GM13976 (cell line): ENCODE results near the gene TOR4A.
"Not testable (repeated sequence)": the region's sequence is repeated elsewhere in the genome, so short reads cannot be mapped to it uniquely, and the experiment has no call there.

Experiments used
- DNase-seq: peaks from one replicate; pipeline ENCODE4 v3.0.0; 2012; ENCODE audit warnings: low spot score
- CTCF ChIP-seq: IDR thresholded peaks from 2 replicates; pipeline ENCODE4 v1.5.1; 2012; ENCODE audit warnings: borderline replicate concordance, mild to moderate bottlenecking; ENCODE audit not compliant: insufficient read depth; ENCODE audit errors: extremely low read depth, missing control alignments, control extremely low read depth
- in situ Hi-C: fragments of 300-500 bp; cut with MboI; formaldehyde crosslinking; loops from one replicate; pipeline ENCODE4 v1.12.0; 2022; ENCODE audit warnings: low sequenced_read_pairs, mixed read lengths, inconsistent platforms; ENCODE audit not compliant: unreplicated experiment

TOR4A gene

GRCh38 chr9:137255448-137256114 lies 21.9 kb upstream of the TOR4A start:
- in situ Hi-C loops, result no loop called here
- TF ChIP-seq CTCF, result no peak
- no peak for DNase-seq

DNA sequence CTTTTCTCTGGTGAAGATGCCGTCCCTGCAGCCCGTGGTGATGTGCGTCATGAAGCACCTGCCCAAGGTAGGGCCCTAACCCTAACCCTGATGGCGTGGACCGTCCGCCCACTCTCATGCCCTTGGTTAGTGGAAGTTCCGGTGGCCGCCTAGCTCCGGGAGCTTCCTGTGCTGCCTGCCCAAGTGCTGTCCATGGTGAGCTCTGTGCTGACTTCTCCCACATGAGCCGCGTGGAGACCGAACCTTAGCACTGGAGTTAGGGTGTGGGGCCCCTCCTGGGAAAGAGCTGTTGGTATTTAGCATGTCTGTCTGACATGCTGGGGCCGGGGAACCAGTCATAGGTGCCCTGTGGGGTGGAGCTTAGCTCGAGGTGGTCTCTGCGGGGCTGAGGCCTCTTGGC lies 21.2 kb upstream of the TOR4A start:
- TF ChIP-seq CTCF, result no peak
- in situ Hi-C loops, result no loop called here
- no peak for DNase-seq

- in situ Hi-C loops, result no loop called here
- no peak for TF ChIP-seq CTCF
- no peak for DNase-seq
These were observed 20.7 kb upstream of the TOR4A start for GRCh38 chr9:137256856-137257255.

DNA sequence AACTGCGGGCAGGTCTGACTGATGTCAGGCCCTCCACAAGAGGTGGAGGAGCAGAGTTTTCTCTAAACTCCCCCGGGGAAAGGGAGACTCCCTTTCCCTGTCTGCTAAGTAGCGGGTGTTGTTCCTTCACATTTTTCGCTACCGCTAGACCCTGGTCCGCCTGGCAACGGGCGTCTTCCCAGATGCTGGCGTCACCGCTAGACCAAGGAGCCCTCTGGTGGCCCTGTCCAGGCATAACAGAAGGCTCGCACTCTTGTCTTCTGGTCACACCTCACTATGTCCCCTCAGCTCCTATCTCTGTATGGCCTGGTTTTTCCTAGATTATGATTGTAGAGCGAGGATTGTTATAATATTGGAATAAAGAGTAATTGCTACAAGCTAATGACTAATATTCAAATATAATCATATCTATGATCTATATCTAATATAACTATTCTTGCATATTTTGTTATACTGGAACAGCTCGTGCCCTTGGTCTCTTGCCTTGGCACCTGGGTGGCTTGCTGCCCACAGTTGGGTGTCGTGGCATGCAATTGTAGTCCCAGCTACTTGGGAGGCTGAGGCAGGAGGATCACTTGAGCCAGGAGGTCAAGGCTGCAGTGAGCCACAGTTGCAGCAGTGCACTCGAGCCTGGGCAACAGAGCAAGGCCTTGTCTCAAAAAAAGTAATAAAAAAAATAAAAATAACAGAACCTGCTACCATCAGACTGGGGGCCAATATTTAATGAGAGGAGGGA lies 15.2 kb upstream of the TOR4A start:
- in situ Hi-C loops, DNase-seq: not testable (repeated sequence)

- in situ Hi-C loops, result no loop called here
- no peak for TF ChIP-seq CTCF
- DNase-seq, result no peak
These were observed 14.6 kb upstream of the TOR4A start for GRCh38 chr9:137262909-137263285.

GRCh38 chr9:137263506-137263905 lies 14.0 kb upstream of the TOR4A start:
- TF ChIP-seq CTCF, result no peak
- in situ Hi-C loops, result no loop called here
- no peak for DNase-seq

DNA sequence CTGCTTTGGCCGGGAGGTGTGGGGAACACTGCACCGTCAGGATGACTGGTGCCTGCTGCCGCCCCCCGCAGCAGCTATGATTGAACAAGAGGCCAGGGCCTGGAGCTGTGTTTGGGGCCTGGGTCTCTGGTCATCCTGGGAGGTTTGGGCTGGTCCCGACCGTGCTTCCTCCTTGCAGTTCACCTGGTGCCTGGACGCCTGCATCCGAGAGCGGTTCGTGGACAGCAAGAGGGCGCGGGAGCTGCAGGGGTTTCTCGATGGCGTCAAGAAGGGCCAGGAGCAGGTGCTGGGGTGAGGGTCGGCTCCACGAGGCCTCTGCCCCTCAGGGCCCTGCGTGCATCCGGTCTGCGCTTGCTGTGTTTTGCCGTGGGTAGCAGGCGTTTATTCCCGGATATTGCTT lies 13.5 kb upstream of the TOR4A start:
- TF ChIP-seq CTCF, result no peak
- no peak for DNase-seq
- in situ Hi-C loops, result no loop called here
